IMR-90 (cell line): ENCODE data around the gene APLF. TPM values are rescaled to one million over a fixed set of nuclear protein-coding genes. Genes with fewer than 3 reads are reported as not detected.

Source experiments
- ATAC-seq: fragments of 200-7000 bp; cut with Tn5 transposase; 2 replicates; pipeline ENCODE4 v1.9.1; 2020; ENCODE audit warnings: low read depth, mild to moderate bottlenecking, moderate library complexity
- BruUV-seq: library from RNA; stranded (reverse); fragments of 400-500 nt; replicated peaks from 2 replicates; lab custom pipeline; 2021; lab: Mats Ljungman, UMichigan
- CTCF ChIA-PET: fragments of 300-600 bp; formaldehyde crosslinking; extraction: SDS; loops from one replicate; lab custom pipeline; 2021; ENCODE audit warnings: antibody characterized with exemption; lab: Yijun Ruan, JAX
- POLR2A ChIA-PET: fragments of 300-600 bp; sonication (Branson Sonifier 250); formaldehyde crosslinking; loops from one replicate; lab custom pipeline; 2022; ENCODE audit warnings: antibody characterized with exemption; ENCODE audit not compliant: unreplicated experiment; lab: Charles Lee
- DNase-seq: peaks from one replicate; pipeline ENCODE4 v3.0.0; 2013
- H2AFZ ChIP-seq: replicated peaks from 2 replicates; pipeline ENCODE3; 2013; ENCODE audit warnings: low read length, mild to moderate bottlenecking; ENCODE audit not compliant: poor library complexity
- H2AK5ac ChIP-seq: 2 replicates; pipeline ENCODE4 v1.6.1; 2013; ENCODE audit warnings: low read depth, low read length, inconsistent platforms
- H2AK9ac ChIP-seq: replicated peaks from 2 replicates; pipeline ENCODE3; 2013; ENCODE audit warnings: mild to moderate bottlenecking, low read depth, low read length, moderate library complexity; ENCODE audit not compliant: poor library complexity
- H2BK120ac ChIP-seq: 2 replicates; pipeline ENCODE4 v1.6.1; 2013; ENCODE audit warnings: low read depth, low read length, inconsistent platforms
- H2BK15ac ChIP-seq: 3 replicates; pipeline ENCODE4 v1.6.1; 2013; ENCODE audit warnings: low read depth, low read length, inconsistent platforms
- H2BK20ac ChIP-seq: 2 replicates; pipeline ENCODE4 v1.6.1; 2013; ENCODE audit warnings: low read depth, mild to moderate bottlenecking, inconsistent platforms, low read length, moderate library complexity
- H2BK5ac ChIP-seq: 2 replicates; pipeline ENCODE4 v1.6.1; 2013; ENCODE audit warnings: mild to moderate bottlenecking, low read depth, low read length, inconsistent platforms; ENCODE audit not compliant: poor library complexity, severe bottlenecking
- H3K14ac ChIP-seq: replicated peaks from 2 replicates; pipeline ENCODE4 v1.6.1; 2013; ENCODE audit warnings: low read depth, low read length, inconsistent platforms
- H3K18ac ChIP-seq: 2 replicates; pipeline ENCODE4 v1.6.1; 2013; ENCODE audit warnings: low read depth, low read length, control low read depth
- H3K23ac ChIP-seq: 2 replicates; pipeline ENCODE4 v1.6.1; 2013; ENCODE audit warnings: low read depth, low read length, inconsistent platforms
- H3K27ac ChIP-seq: 2 replicates; pipeline ENCODE4 v1.5.1; 2013; ENCODE audit warnings: mild to moderate bottlenecking, control low read depth, low read length; ENCODE audit not compliant: insufficient read depth
- H3K27me3 ChIP-seq: 2 replicates; pipeline ENCODE4 v1.6.1; 2013; ENCODE audit warnings: low read length; ENCODE audit not compliant: control insufficient read depth, insufficient read depth
- H3K36me3 ChIP-seq: 2 replicates; pipeline ENCODE4 v1.6.1; 2013; ENCODE audit warnings: low read length, mixed read lengths; ENCODE audit not compliant: control insufficient read depth, insufficient read depth
- H3K4ac ChIP-seq: 2 replicates; pipeline ENCODE4 v1.6.1; 2013; ENCODE audit warnings: low read depth, low read length, inconsistent platforms
- H3K4me1 ChIP-seq: 2 replicates; pipeline ENCODE4 v1.6.1; 2013; ENCODE audit warnings: low read length, mixed read lengths; ENCODE audit not compliant: control insufficient read depth, insufficient read depth
- H3K4me2 ChIP-seq: 2 replicates; pipeline ENCODE4 v1.6.1; 2013; ENCODE audit warnings: low read depth, mild to moderate bottlenecking, control low read depth, low read length, moderate library complexity
- H3K4me3 ChIP-seq: 2 replicates; pipeline ENCODE4 v1.5.1; 2013; ENCODE audit warnings: low read depth, mild to moderate bottlenecking, control low read depth, low read length, moderate library complexity; ENCODE audit not compliant: insufficient read depth
- H3K56ac ChIP-seq: 2 replicates; pipeline ENCODE4 v1.6.1; 2013; ENCODE audit warnings: low read length, inconsistent platforms; ENCODE audit not compliant: insufficient read depth; ENCODE audit errors: extremely low read depth
- H3K79me1 ChIP-seq, 2 experiments: 2 replicates each; pipeline ENCODE4 v1.6.1; 2013; ENCODE audit warnings: low read length in 2 of 2, inconsistent platforms in 1 of 2, low read depth in 1 of 2
- H3K9ac ChIP-seq: 2 replicates; pipeline ENCODE4 v1.6.1; 2013; ENCODE audit warnings: low read depth, low read length, control low read depth
- H3K9me1 ChIP-seq: 2 replicates; pipeline ENCODE4 v1.6.1; 2013; ENCODE audit warnings: low read length, inconsistent platforms; ENCODE audit not compliant: insufficient read depth
- H3K9me3 ChIP-seq: 2 replicates; pipeline ENCODE4 v1.6.1; 2013; ENCODE audit warnings: low read length; ENCODE audit not compliant: control insufficient read depth, insufficient read depth
- H4K20me1 ChIP-seq: 2 replicates; pipeline ENCODE4 v1.6.1; 2013; ENCODE audit warnings: low read length, inconsistent platforms; ENCODE audit not compliant: insufficient read depth
- H4K5ac ChIP-seq: 2 replicates; pipeline ENCODE4 v1.6.1; 2013; ENCODE audit warnings: mild to moderate bottlenecking, low read depth, low read length, control low read depth
- H4K8ac ChIP-seq, 2 experiments: 2 replicates each; pipeline ENCODE4 v1.6.1; 2013; ENCODE audit warnings: low read depth in 2 of 2, low read length in 2 of 2, control low read depth in 1 of 2, inconsistent platforms in 1 of 2
- H4K91ac ChIP-seq: 2 replicates; pipeline ENCODE4 v1.6.1; 2013; ENCODE audit warnings: low read depth, low read length, inconsistent platforms; ENCODE audit not compliant: insufficient read depth
- CTCF ChIP-seq: conservative IDR thresholded peaks from 2 replicates; pipeline ENCODE4 v1.5.1; 2012; ENCODE audit warnings: mild to moderate bottlenecking, low read depth, low read length, improper control_type of control experiment
- NFE2L2 ChIP-seq: fragments of 150-350 bp; IDR thresholded peaks from 2 replicates; pipeline ENCODE4 v1.6.1; 2016; ENCODE audit warnings: low read depth, mild to moderate bottlenecking, low read length
- POLR2A ChIP-seq: IDR thresholded peaks from 2 replicates; pipeline ENCODE4 v1.6.1; 2012; ENCODE audit warnings: mild to moderate bottlenecking, low read depth, low read length
- RFX5 ChIP-seq: IDR thresholded peaks from 2 replicates; pipeline ENCODE4 v1.8.0; 2012; ENCODE audit warnings: low read depth, mild to moderate bottlenecking, low read length, moderate library complexity
- WGBS, 2 experiments: methylation state at CpG; one replicate each; pipeline versions ENCODE4 v1.1.5 to v1.1.7; 2013; ENCODE audit warnings: missing lambda C conversion rate in 2 of 2; ENCODE audit not compliant: insufficient read length in 1 of 2; ENCODE audit errors: extremely low coverage in 2 of 2; 5-methylcytosine and 5-hydroxymethylcytosine counted together
- dilution Hi-C: fragments of 300-500 bp; cut with HindIII; formaldehyde crosslinking; loops from one replicate; pipeline ENCODE4 v1.14.3; 2018; ENCODE audit warnings: low sequenced_read_pairs; ENCODE audit not compliant: unreplicated experiment
- in situ Hi-C: fragments of 300-500 bp; cut with MboI; formaldehyde crosslinking; loops from 3 replicates; pipeline ENCODE4 v1.14.3; 2019; ENCODE audit warnings: low sequenced_read_pairs, inconsistent platforms, mixed read lengths
- intact Hi-C: fragments of 100-400 bp; cut with micrococcal nuclease; formaldehyde crosslinking; loops from 2 replicates; pipeline ENCODE4 v1.10.0; 2022
- polyA plus RNA-seq, 3 experiments: library from polyadenylated mRNA; depleted of rRNA; stranded (reverse); fragments of >200 nt; gene quantifications; 2 replicates each; pipeline ENCODE4 v1.2.3, GENCODE V29; 2012; ENCODE audit warnings: low replicate concordance in 1 of 3
- total RNA-seq: library from RNA; depleted of rRNA; stranded (reverse); fragments of >200 nt; gene quantifications from 2 replicates; pipeline ENCODE4 v1.2.3, GENCODE V29; 2012

APLF gene
- total and polyA plus RNA-seq, 2 of the 4 experiments (the other 2 are of a cell fraction) = 1.5 to 2.3 TPM

GRCh38 chr2:68501768-68502167, 34.4 kb downstream of the APLF start:
- H4K8ac ChIP-seq = no peak overlapping the region
- ATAC-seq = no peak
- H3K36me3 ChIP-seq = no peaks in the 10 kb centered on the region
- no peaks in the 10 kb centered on the region for H3K9me1 ChIP-seq
- H3K23ac ChIP-seq = no peak overlapping the region
- no peak overlapping the region for H3K14ac ChIP-seq
- intact Hi-C loops (no loop called here), in situ Hi-C loops (no loop called here), dilution Hi-C loops (no loop called here)
- no peaks in the 10 kb centered on the region for H3K4me1 ChIP-seq
- H3K4me3 ChIP-seq = no peak overlapping the region
- H2AK9ac ChIP-seq = no peak overlapping the region
- DNase-seq = no peak
- 100% methylated on average over 1 of the region's 5 CpGs; no CpG with 5 or more reads in 1 of the 2 experiments for WGBS, 2 experiments
- H3K56ac ChIP-seq = no peak overlapping the region
- no peak overlapping the region for H4K5ac ChIP-seq
- no peak overlapping the region for H2AFZ ChIP-seq
- H3K79me1 ChIP-seq = no peaks in the 10 kb centered on the region
- H2BK120ac ChIP-seq = no peak overlapping the region
- H2AK5ac ChIP-seq = no peak overlapping the region
- H3K27me3 ChIP-seq = no peaks in the 10 kb centered on the region
- H3K4ac ChIP-seq = no peak overlapping the region
- no peak overlapping the region for H2BK5ac ChIP-seq
- TF ChIP-seq RFX5 = no peak
- no peak for TF ChIP-seq POLR2A
- TF ChIP-seq NFE2L2 = no peak
- no peak for TF ChIP-seq CTCF
- H3K18ac ChIP-seq = no peak overlapping the region
- ChIA-PET POLR2A (no interaction called here), CTCF (interaction anchor here (1.5 kb wide), 1 partner anchor 14 kb away, joined by 5 read pairs; no protein-coding TSS in a partner anchor)
- no peak overlapping the region for H3K9ac ChIP-seq
- H4K20me1 ChIP-seq = no peaks in the 10 kb centered on the region
- H2BK15ac ChIP-seq = no peak overlapping the region
- H3K27ac ChIP-seq = no peak overlapping the region
- H4K91ac ChIP-seq = no peak overlapping the region
- no peak overlapping the region for H3K4me2 ChIP-seq
- no TSS peak for BruUV-seq
- H3K9me3 ChIP-seq = peaks cover 2% of the 10 kb centered on the region
- no peak overlapping the region for H2BK20ac ChIP-seq
